RWPE1 (cell line): ENCODE data around the gene HSPB6.

ENCODE experiments used
- CTCF ChIA-PET: fragments of 350-600 bp; sonication (Branson Sonifier 250); formaldehyde crosslinking; extraction: SDS; loops from one replicate; lab custom pipeline; 2021; lab: Yijun Ruan, JAX
- POLR2A ChIA-PET: fragments of 400-600 bp; formaldehyde crosslinking; extraction: SDS; loops from one replicate; lab custom pipeline; 2020; ENCODE audit warnings: antibody characterized with exemption; ENCODE audit not compliant: low non-redundant PET; lab: Yijun Ruan, JAX
- DNase-seq: peaks from one replicate; pipeline ENCODE4 v3.0.0; 2012; ENCODE audit warnings: low spot score
- H3K27ac ChIP-seq: fragments of 450-650 bp; 2 replicates; pipeline ENCODE4 v1.5.1; 2017
- CTCF ChIP-seq: fragments of 450-650 bp; conservative IDR thresholded peaks from 2 replicates; pipeline ENCODE4 v1.5.1; 2017; ENCODE audit warnings: low read depth, mild to moderate bottlenecking

The HSPB6 gene

GRCh38 chr19:35779033-35779432 is 22.2 kb upstream of the HSPB6 start:
- no peak for DNase-seq
- ChIA-PET CTCF (no interaction called here), POLR2A (interaction anchor here (0.7 kb wide), 1 partner anchor 270 kb away, joined by 3 read pairs; no protein-coding TSS in a partner anchor)
- H3K27ac ChIP-seq: no peak overlapping the region
- TF ChIP-seq CTCF: no peak

GRCh38 chr19:35777961-35778360 is 21.1 kb upstream of the HSPB6 start:
- CTCF ChIA-PET: interaction anchor here (0.6 kb wide), 1 partner anchor 214 kb away, joined by 4 read pairs; no protein-coding TSS in a partner anchor
- H3K27ac ChIP-seq: no peak overlapping the region

GRCh38 chr19:35777086-35777841 is 20.4 kb upstream of the HSPB6 start:
- no peak for TF ChIP-seq CTCF
- no peak overlapping the region for H3K27ac ChIP-seq
- POLR2A ChIA-PET: interaction anchor here (0.6 kb wide), 1 partner anchor 67 kb away, joined by 3 read pairs; no protein-coding TSS in a partner anchor
- no peak for DNase-seq
- CTCF ChIA-PET: interaction anchor here (0.6 kb wide), 1 partner anchor 213 kb away, joined by 4 read pairs; no protein-coding TSS in a partner anchor

More at GRCh38 chr19:35777961-35778360, 21.1 kb upstream of the HSPB6 start:
- no peak for DNase-seq
- TF ChIP-seq CTCF: no peak
- POLR2A ChIA-PET: no interaction called here

GRCh38 chr19:35776102-35776788 is 19.4 kb upstream of the HSPB6 start:
- no peak for TF ChIP-seq CTCF
- DNase-seq: no peak
- peak overlapping the region; percentile 72 for H3K27ac ChIP-seq
- CTCF ChIA-PET: no interaction called here
- POLR2A ChIA-PET: interaction anchor here (0.6 kb wide), 2 partner anchors 14 to 66 kb away, joined by 3 read pairs; no protein-coding TSS in a partner anchor

GRCh38 chr19:35775298-35776101 is 18.7 kb upstream of the HSPB6 start, which contains the start of gene ARHGAP33:
Gene ARHGAP33 (plus strand): TSS chr19:35775564. CDS start chr19:35775659, 95 bp downstream.
- CTCF ChIA-PET: no interaction called here

More at GRCh38 chr19:35775298-35776101, 18.7 kb upstream of the HSPB6 start, which contains the start of gene ARHGAP33:
- H3K27ac ChIP-seq: peak within 1 kb of the TSS; percentile 72
- no peak for TF ChIP-seq CTCF
- POLR2A ChIA-PET: no interaction called here
- peak; percentile 97 for DNase-seq
